ENCODE measurements around the gene EDDM3A.
A peak's percentile ranks its signal among the peaks of the same experiment; 100 is the strongest.
"Not testable (repeated sequence)": the region's sequence is repeated elsewhere in the genome, so short reads cannot be mapped to it uniquely, and the experiment has no call there.

EDDM3A gene

DNA sequence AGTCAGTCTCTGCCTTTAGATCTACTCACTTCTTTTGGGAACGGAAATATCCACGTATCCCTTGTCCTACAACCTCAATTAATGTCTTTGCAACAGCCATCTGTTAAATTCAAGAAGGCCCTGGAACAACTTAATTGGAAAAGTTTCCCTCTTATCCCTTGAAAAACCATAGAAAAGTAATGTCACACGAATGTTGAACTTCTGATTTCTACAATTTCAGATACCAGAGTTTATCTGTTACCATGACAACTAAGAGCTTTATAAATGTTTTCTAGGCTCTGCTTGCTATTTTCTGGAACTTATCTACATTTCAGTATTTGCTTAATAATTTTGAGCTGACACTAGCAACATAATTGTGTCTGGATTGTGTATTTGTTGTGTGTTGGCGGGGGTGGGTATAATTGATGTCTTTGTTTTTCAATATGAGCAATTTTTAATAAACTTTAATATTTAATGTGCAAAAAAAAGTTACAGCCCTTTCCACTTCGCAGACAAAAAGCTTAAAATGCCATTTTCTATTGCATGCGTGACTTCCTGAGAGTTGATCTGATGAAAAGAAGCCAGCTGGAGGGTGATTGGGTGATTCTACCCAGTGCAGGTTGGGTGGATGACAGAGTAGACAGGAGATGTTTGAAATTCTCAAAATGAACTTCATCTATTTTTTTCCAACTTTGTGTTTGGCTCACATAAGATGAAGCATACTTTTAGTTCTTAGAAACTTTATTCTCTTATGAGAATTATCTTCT is 11.8 kb upstream of the EDDM3A start:
- DNase-seq (ENCODE audit: low read depth), result no peak

DNA sequence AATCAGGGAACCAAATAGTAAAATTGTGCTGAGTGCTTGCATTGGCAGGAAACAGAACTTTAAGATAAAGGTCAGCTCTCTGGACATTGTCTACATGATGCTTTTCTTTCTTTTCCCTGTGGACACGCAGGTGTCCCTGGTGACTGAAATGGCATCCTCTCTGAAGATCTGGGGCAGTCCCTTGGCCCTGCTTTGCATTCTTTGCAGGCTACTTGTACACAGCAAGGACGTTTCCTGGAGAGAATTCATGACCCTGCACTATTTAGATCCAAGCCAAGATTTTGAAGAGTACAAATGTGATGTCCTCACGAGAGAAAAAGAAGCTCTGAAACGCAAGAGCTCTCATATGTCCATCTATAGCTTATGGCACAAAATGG is 11.3 kb upstream of the EDDM3A start:
- DNase-seq (ENCODE audit: low read depth), result no peak

DNA sequence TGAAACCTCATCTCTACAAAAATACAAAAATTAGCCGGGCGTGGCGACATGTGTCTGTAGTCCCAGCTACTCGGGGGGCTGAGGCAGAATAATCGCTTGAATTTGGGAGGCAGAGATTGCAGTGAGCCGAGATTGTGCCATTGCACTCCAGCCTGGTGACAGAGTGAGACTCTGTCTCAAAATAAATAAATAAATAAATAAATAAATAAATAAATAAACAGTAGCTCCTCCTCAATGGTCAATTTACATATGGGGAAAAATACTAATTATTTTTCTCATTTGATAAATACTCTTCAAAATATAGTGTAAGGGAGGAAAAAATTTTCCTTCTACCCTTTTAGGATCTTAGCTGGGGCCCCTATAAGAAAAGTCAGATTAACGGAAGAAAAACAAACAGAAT is 7.4 kb upstream of the EDDM3A start:
- DNase-seq (ENCODE audit: low read depth), result not testable (repeated sequence)

DNA sequence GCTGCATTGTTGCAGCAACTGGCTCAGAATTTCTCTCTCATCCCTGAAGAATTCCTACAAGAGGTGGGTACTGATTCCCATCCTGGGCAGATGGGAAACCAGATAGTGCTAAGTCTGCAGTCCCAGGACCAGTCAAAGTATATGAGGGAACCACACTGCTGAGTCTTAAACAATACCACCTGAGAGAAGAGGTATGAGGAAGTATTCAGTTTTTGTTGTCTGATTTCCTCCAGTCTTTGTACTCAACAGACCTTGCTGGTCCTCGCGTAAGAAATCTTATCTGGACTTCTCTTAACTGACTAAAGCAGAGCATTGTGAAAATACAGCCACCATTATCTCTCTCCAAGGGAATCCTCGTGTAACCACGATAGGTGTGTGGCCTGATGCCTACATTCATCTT is 3.6 kb upstream of the EDDM3A start:
- DNase-seq (ENCODE audit: low read depth), result no peak

DNA sequence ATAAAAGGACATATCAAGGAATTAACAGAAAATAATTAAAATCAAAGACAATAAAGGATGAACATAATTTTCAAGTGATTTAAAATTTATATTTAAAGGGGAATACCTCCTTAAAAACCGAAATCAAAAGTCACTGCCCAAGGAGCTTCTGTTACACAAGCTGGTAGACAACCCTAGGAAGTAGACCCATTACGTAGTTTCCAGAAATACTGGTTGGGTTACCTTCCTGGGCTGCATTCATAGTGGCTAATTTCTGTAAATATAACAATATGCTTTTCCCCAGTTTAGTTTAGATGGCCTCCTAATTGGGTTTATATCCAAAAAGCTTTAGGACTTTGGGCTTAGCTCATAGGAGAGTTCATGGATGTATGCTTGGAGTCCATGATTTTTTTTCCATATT is 2.1 kb upstream of the EDDM3A start:
- no peak for DNase-seq (ENCODE audit: low read depth)

DNA sequence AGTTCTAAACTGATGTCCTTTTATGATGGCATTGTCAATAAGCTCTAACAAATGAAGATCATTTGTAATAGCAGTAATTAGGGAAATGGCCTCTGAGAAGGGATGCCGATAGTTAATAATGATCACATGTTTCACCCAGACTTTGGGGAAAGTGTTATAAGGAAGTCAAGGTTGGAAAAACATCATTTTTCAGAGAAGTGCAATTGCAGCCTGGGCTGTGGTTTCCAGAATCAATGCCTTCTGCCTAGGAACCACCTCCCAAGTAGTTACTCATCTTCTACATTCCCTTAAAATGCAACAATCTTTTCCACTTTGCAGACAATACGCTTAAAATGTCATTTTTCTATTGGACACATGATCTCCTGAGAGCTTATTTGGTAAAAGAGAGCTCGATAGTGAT is 879 bp downstream of the EDDM3A start:
- no peak for DNase-seq (ENCODE audit: low read depth)

DNA sequence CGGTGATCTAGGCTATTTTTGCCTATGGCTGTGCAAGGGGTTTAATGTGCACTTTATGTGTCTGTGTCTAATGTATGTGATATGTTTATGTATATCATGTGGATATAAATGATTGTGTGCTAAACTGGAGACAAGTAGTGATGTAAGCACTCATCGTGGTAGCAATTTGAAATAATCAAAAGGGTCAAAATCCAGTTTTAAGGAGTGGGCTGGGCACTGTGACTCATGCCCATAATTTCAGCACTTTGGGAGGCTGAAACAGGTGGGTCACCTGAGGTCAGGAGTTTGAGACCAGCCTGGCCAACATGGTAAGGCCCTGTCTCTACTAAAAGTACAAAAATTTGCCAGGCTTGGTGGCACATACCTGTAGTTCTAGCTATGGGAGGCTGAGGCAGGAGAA is 2.8 kb downstream of the EDDM3A start:
- DNase-seq (ENCODE audit: low read depth), result no peak

DNA sequence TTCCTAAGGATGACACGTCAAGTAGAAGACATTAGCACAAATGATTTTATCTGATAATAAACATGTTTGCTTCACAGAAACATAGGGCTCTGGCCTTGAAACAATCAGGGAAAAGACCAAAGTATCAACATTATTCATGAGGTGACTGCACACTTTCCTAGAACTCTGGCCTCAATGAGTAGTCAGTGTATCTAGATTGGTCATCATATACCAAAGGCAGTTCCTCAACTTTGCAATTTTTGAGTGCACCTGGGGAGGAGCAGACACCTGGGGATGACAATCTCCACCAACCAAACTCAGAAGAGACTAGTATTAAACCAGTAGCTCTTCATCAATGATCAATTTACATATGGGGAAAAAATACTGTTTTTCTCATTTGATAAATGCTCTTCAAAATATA is 4.5 kb downstream of the EDDM3A start:
- no peak for DNase-seq (ENCODE audit: low read depth)

DNA sequence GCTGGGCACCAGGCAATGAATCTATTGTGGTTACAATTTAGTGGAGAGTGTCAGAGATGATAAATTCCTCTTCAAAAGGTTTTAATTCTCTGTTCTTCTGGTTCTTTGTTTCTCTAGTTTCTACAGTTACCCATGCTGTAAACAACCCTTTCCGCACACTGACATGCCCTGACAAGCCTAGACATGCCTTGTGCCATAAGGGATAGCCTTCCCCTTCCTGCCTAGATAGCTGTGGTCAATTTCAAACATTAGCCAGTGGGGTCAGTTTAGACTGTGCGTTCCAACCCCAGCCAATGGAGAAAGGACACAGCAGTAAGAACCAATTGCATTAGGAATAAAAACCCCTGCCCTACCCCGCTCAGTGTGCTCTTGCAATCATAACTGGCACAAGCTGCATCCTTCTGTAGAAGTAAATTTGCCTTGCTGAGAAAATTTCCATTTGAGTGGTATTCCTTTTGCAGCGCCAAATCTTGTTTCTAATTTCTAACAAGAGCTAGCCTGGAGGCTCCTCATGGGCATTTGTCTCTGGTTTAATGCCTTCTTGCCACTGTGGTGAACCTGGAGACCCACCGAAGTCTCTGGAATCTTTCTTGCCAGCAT is 6.4 kb downstream of the EDDM3A start:
- no peak for DNase-seq (ENCODE audit: low read depth)

DNA sequence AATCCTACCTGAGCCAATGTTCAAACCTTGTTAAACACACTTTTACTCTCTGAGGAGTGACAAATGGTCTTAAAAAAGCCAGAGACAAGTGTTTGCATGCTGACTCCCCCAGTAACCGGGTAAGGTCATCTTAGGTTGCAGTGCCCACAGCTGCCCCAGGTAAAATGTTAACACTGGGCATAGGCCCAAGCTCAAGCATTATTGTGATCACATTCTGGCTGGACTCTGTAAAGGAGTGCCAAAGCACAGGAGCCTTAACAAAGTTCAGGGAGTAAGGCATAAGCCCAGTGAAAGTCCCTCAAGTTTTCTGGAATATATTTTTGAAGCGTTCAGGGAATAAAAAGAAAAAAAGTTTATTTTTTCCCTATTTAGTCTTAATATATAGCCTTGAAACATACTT is 8.6 kb downstream of the EDDM3A start:
- DNase-seq (ENCODE audit: low read depth), result no peak

DNA sequence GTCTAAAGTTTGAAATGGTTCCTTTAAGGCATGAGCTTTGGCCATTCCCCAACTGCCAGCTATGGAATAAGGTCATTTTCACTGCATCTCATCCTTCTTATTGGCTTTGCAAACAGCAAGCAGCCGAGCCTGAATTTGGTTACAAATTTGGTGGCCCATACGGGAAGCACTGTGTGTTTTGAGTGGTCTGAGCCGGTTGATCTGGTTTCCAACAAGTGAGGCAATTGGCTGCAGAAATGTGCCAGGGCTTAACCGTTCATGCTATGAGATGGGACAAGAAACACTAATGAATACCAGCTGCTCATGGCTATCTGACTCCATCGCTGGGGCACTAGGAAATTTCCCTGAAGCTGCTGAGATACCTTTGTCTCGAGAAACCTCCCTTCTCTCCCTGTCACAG is 9.3 kb downstream of the EDDM3A start:
- DNase-seq (ENCODE audit: low read depth), result no peak

DNA sequence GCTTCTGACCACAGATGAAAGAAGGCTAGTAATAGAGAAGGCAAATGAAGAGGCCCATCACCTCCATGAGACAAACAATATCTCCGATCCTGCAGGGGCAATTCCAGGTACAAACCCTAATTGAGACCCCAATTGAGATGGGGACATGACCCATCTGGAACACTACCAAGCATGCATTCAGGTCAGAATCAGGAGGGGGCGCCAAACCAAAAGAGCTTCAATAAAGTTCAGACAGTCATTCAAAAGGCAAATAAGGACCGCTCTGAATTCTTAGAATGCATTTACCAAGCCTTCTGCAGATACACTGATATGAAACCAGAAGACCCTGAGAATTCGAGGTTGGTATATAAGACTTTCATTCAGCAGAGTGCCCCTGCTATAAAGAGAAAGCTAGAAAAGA is 12.3 kb downstream of the EDDM3A start:
- DNase-seq (ENCODE audit: low read depth), result peak; percentile 12

DNA sequence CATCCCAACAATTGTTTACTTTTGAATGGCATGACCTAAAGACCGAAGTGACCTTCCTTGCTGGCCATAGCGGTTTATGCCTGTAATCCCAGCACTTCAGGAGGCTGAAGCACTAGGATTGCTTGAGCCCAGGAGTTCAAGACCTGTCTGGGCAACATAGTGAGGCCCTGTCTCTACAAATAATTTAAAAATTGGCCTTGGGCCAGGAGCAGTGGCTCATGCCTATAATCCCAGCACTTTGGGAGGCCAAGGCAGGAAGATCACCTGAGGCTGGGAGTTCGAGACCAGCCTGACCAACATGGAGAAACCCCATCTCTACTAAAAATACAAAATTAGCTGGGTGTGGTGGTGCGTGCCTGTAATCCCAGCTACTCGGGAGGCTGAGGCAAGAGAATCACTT is 13.8 kb downstream of the EDDM3A start:
- DNase-seq (ENCODE audit: low read depth), result not testable (repeated sequence)

DNA sequence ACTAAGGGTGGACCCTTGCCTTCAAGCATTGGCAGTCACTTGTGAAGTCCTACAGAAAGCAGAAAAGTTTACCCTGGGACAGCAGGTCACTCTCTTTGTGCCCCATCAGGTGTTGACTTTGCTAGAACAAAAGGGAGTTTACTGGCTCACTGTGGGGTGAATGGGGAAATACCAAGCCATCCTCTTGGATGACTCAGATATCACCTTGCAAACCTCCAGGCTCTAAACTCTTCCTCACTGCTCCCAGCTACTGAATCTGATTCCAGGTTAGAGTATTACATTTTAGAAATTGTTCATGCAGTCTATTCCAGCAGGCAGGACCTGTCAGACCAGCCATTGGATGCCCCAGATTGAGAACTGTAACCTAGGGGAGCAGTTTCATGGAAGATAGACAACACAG is 15.3 kb downstream of the EDDM3A start:
- no peak for DNase-seq (ENCODE audit: low read depth)

DNA sequence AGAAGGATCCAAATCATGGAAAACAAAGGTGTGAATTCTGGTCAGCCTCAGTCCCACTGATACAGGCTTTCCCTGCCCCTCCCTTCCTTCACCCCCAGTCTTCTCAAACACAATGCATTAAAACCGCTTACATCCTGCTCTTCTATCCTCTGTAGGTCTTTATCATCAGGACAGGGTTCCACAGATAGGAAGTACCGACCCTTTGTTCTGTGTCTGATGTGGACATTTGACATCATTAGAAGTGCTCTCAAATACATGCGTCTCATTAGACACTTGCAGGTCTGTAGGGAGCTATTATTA is 22.9 kb downstream of the EDDM3A start:
- DNase-seq (ENCODE audit: low read depth), result no peak

DNA sequence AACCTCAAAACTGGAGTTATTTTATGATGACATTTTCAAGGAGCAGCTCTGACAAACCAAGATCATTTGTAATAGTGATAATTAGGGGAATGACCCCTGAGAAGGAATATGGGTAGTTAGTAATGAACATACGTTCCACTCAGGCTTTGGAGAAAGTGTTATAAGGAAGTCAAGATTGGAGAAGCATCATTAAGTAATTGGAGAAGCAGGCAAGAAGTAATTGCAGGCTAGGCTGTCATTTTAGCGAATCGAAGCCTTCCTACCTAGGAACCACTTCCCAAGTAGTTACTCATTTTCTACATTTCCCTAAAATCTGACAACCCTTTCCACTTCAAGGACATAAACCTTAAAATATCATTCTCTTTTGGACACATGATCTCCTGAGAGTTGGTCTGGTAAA is 23.7 kb downstream of the EDDM3A start:
- DNase-seq (ENCODE audit: low read depth), result no peak

DNA sequence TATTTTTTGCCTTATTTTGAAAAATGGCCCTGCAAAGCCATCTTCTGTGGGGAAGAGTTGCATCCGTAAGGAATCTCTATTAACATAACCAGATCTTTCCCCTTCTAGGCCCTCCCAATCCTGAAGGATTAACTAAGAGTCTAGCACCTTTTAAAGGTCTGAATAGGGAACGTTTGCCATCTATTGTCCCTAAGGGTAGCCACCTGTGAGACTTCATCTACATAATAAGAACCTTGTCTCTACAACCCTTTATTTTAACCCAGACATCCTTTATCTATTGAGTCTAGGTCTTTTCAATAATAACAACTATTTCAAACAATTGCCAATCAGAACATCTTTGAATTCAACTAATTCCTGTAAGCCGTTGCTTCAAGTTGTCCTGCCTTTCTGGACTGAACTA is 27.0 kb downstream of the EDDM3A start:
- DNase-seq (ENCODE audit: low read depth), result no peak

DNA sequence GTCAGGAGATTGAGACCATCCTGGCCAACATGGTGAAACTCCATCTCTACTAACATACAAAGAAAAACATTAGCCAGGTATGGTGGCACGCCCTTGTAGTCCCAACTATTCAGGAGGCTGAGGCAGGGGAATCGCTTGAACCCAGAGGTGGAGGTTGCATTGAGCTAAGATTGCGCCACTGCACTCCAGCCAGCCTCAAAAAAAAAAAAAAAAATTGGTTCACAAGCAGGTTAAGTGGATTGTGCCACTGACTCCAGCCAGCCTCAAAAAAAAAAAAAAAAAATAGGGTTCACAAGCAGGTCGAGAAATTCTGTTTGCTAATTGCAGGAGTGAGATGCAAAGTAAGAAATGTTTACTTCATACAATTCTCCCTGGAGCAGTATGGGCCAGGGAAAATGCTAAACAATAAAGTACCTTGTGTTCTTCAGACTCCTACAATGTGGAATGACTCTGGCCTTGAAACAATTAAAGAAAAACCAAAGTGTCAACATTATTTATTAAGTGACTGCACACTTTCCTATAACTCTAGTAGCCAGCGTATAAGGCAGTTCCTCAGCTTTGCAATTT is 28.7 kb downstream of the EDDM3A start:
- no peak for DNase-seq (ENCODE audit: low read depth)

DNA sequence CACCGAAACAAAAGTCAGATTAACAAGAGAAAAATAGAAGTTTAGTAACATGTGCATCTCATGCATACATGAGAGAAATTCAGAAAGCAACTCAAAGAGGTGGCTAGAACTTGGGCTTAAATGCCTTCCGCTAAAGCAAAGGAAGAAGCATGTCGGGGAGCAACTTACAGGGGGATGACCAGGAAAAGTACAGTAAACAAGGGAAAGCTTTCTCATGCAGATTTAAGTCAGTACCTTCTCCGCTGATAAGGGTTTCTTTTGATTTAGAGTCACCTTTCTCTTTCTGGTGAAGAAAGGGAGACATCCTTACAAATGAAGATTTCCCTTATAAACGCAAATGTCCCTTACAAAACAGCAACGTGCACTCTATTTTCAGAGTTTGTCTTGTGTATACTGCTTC is 29.4 kb downstream of the EDDM3A start:
- DNase-seq (ENCODE audit: low read depth), result no peak

DNA sequence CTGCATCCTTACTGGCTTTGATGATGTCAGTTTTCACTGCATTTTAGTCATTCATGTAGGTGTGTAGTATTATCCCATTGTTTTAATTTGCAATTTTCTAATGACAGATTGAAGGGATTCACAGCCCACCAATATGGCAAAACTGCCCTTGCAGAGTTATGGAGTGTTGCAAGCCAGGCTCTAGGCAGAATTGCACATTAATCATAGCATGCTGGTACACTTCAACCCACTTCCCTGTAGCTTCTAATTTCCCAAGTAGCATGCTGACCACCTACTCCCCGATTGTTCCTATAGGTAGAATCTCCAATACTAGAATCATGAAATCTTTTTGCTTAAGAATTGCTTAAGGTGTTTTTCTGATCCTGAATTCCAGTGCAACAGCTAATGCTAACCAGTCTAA is 30.2 kb downstream of the EDDM3A start:
- no peak for DNase-seq (ENCODE audit: low read depth)

DNA sequence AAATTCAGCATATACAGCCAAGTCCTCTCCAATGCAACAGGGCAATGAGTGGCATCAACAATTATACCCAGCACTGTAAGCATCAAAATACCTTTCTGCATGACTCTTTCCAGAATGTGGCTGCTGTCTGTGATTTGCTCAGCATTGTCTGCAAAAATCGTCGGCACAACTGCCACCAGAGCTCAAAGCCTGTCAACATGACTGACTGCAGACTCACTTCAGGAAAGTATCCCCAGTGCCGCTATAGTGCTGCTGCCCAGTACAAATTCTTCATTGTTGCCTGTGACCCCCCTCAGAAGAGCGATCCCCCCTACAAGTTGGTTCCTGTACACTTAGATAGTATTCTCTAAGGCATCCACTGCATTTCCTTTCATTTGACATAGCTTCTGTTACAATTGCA is 36.1 kb downstream of the EDDM3A start:
- DNase-seq (ENCODE audit: low read depth), result no peak

DNA sequence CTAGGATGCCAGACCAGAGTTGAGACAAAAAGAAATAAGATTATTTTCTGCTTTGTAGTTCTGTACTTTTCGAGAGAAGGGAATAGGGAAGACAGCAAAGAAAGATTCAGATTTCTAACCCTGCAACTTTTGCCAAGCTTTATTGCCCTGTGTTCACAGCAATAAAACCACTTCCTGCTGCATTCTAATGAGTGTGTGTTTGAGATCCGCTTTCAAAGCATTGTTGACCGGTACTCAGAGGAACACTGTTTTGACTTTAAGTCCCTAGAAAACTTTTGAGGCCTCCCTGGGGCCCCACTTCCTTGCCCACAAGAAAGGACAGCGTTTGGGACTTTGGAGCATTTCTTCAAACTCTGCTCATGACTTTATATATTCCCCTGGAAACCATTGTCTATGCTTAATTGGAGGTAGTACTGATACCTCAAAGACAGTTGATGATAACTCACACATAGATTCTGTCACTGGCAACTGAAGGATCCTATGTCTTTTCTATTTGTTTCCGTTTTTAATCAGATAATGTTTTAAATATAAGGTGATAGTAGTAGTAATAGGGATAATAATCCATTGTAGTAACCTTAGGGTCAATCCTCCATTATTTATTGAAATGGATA is 36.7 kb downstream of the EDDM3A start:
- DNase-seq (ENCODE audit: low read depth), result no peak

DNA sequence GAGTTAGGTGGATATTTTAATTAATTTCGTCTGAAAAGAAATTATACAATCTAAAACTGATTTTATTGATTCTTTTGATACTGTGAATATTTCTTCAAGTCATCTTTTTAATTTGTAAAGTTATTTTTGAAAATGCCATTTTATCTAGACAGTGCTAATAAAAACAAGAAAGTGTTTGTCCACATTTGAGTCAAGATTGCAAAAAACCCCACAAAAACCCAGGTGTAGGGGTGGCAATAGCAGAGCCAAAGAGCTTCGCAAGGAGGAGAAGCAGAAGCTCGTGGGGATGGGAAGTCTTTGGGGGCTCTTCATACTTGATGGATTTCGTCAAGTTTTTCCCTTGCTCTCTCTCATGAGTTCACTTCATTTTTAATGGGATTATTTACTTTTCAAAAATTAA is 41.3 kb downstream of the EDDM3A start:
- DNase-seq (ENCODE audit: low read depth), result no peak
